Memory B cell (primary cell): ENCODE measurements around the gene FKBP7.
A peak's percentile ranks its signal among the peaks of the same experiment; 100 is the strongest.
"Not testable (repeated sequence)": the region's sequence is repeated elsewhere in the genome, so short reads cannot be mapped to it uniquely, and the experiment has no call there.

Experiments used
- ATAC-seq: fragments of 150-1000 bp; cut with Tn5 transposase; 2 replicates; pipeline ENCODE4 v1.10.0; 2021; ENCODE audit warnings: low read depth, mild to moderate bottlenecking, moderate library complexity
- DNase-seq, 2 donors: peaks; one replicate each; pipeline ENCODE4 v3.0.0; 2022; ENCODE audit warnings: low spot score in 2 of 2
- H3K27ac Mint-ChIP-seq: one replicate; pipeline ENCODE4 v1.8.0; 2022; ENCODE audit warnings: mild to moderate bottlenecking, moderate library complexity, mixed read lengths
- H3K27me3 Mint-ChIP-seq: one replicate; pipeline ENCODE4 v1.8.0; 2022; ENCODE audit warnings: mixed read lengths
- H3K36me3 Mint-ChIP-seq: one replicate; pipeline ENCODE4 v1.8.0; 2022; ENCODE audit warnings: mild to moderate bottlenecking, mixed read lengths
- H3K4me1 Mint-ChIP-seq: one replicate; pipeline ENCODE4 v1.8.0; 2022; ENCODE audit warnings: mixed read lengths
- H3K4me3 Mint-ChIP-seq: one replicate; pipeline ENCODE4 v1.8.0; 2022; ENCODE audit warnings: mild to moderate bottlenecking, moderate library complexity, mixed read lengths
- H3K9me3 Mint-ChIP-seq: one replicate; pipeline ENCODE4 v1.8.0; 2022; ENCODE audit warnings: mixed read lengths

Gene FKBP7

DNA sequence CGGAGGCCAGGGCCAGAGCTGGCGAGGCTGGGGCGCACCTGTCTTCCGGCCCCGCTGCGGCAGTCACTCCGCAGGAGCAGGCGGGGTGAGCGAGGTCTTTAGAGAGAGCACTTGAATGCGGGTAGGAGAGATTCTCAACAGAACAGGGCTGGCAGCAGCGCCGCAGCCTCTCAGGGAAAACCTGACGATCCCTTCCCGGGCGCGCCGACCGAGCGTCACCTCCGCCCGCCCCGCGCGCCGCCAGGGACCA lies 28.0 kb downstream of the FKBP7 start:
- H3K9me3 Mint-ChIP-seq = no peaks in the 10 kb centered on the region
- H3K36me3 Mint-ChIP-seq = peaks cover 11% of the 10 kb centered on the region
- H3K4me1 Mint-ChIP-seq = peaks cover 13% of the 10 kb centered on the region
- H3K27ac Mint-ChIP-seq = peak overlapping the region; percentile 96
- H3K4me3 Mint-ChIP-seq = peak overlapping the region; percentile 91
- ATAC-seq = peak; percentile 66
- peak; percentile 74 to 83 for DNase-seq
- no peaks in the 10 kb centered on the region for H3K27me3 Mint-ChIP-seq

DNA sequence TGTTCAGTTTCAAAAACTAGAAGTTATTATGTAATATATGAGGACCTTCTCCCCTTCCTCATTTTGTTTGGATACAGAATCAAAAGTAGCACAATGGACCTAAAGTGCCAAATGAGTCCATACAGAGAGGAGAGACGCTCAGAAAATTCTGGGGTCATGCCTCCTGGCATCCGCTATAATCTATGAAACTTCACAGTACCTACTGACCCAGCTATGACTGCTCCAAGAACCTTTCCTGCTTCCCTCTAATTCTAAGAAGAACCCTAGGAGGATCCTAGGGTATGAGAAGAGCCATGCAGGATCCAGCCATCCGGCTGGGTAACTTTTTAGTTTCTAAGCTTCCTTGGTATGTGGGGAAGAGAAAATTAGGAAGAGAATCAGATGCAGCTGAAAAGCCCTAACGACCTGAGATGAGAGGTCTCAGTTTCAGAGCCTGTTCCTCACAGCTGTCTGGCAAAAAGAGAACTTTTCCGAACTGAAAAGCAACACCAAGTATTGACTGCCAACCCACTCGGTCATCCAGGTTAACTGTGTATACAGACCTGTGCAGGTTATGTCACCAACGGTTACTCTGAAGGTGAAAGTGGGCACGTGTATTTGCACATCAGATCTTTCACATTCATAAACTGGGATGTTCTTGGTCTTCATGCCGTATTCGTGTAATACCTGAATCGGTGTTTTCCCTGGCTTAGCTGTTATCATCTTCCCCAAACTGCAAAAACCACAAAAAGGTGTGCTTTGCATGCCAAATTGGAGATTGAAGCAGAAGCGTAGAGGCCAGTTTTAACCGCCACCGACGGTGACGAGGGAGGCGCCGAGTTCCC lies 28.5 kb downstream of the FKBP7 start:
- H3K4me3 Mint-ChIP-seq = peak overlapping the region; percentile 91
- peak overlapping the region; percentile 96 for H3K27ac Mint-ChIP-seq
- H3K4me1 Mint-ChIP-seq = peaks cover 13% of the 10 kb centered on the region
- peaks cover 14% of the 10 kb centered on the region for H3K36me3 Mint-ChIP-seq
- H3K9me3 Mint-ChIP-seq = no peaks in the 10 kb centered on the region
- ATAC-seq = no peak
- DNase-seq = no peak
- H3K27me3 Mint-ChIP-seq = no peaks in the 10 kb centered on the region

GRCh38 chr2:178448968-178449661 lies 29.3 kb downstream of the FKBP7 start:
- Mint-ChIP-seq H3K27ac (peak overlapping the region; percentile 96), H3K9me3 (no peaks in the 10 kb centered on the region), H3K36me3 (peaks cover 18% of the 10 kb centered on the region), H3K4me1 (peaks cover 13% of the 10 kb centered on the region), H3K4me3 (no peak overlapping the region), H3K27me3 (no peaks in the 10 kb centered on the region)
- DNase-seq = no peak
- ATAC-seq = no peak

DNA sequence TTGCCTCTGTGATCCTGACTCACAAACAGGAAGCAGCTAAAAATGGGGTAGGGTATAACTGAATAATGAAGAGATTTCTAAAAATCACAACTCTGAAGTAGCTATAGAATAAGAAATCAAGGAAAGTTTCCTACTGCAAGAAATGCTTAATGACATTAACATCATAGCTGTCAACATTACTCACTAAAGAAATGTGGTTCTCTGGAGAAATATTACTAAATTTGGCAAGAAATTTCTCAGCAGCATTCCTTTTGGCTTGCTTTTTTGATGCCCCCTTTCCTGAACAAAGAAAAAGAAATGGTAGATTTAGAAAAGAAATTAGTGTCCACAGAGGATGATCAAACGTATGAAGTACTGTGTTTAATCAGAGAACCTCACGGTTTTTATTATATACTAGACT lies 37.0 kb downstream of the FKBP7 start:
- no peak for DNase-seq
- H3K9me3 Mint-ChIP-seq = no peaks in the 10 kb centered on the region
- H3K4me1 Mint-ChIP-seq = no peaks in the 10 kb centered on the region
- no peak for ATAC-seq
- H3K27me3 Mint-ChIP-seq = no peaks in the 10 kb centered on the region
- H3K36me3 Mint-ChIP-seq = peaks cover 34% of the 10 kb centered on the region
- peak overlapping the region; percentile 29 for H3K27ac Mint-ChIP-seq
- H3K4me3 Mint-ChIP-seq = no peak overlapping the region

DNA sequence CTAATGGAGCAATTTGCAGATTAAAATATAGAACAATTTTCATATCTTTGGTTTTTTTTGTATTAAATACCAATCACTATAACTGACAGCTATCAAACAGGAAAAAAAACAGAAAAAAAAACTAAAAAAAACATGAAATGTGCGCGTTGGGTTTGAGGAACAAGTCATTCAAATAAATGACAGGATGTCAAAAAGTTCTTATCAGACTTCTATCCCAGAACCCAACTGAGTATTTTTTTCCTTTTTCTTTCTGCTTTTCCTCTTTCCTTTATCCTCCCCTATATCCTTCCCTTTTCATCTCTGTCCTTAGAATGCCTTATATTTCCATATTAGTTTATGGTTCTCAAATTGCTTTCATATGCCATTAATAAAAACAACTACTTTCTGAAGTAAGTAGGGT lies 41.7 kb downstream of the FKBP7 start:
- DNase-seq (no peak), ATAC-seq (no peak)
- H3K27ac Mint-ChIP-seq = peak overlapping the region; percentile 32
- no peaks in the 10 kb centered on the region for H3K27me3 Mint-ChIP-seq
- H3K9me3 Mint-ChIP-seq = no peaks in the 10 kb centered on the region
- peaks cover 33% of the 10 kb centered on the region for H3K36me3 Mint-ChIP-seq
- no peak overlapping the region for H3K4me3 Mint-ChIP-seq
- H3K4me1 Mint-ChIP-seq = no peaks in the 10 kb centered on the region

DNA sequence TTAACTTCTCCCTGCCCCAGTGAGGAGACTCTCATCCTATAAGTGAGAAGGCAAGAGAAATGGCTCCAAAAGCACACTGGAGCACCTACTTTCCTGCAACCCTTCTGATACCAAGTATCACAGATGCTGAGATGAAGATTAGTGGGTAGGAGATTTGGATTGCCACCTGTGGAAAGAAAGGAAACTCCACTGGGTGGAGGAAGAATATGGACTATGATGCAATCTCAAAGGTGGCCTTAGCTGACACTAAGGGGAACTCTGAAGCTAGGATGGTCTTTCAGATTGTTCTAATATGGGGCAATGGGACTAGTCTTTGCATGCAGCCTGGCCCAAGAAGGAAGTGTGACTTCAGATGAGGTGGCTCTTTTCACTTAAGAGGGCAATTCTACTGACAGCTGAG lies 49.1 kb downstream of the FKBP7 start:
- Mint-ChIP-seq H3K4me1 (no peaks in the 10 kb centered on the region), H3K9me3 (peaks cover 12% of the 10 kb centered on the region), H3K27me3 (no peaks in the 10 kb centered on the region), H3K27ac (no peak overlapping the region), H3K4me3 (no peak overlapping the region), H3K36me3 (peaks cover 37% of the 10 kb centered on the region)
- ATAC-seq (no peak), DNase-seq (no peak)

GRCh38 chr2:178428396-178428806 lies 50.0 kb downstream of the FKBP7 start:
- Mint-ChIP-seq H3K9me3 (peaks cover 12% of the 10 kb centered on the region), H3K4me3 (no peak overlapping the region), H3K4me1 (no peaks in the 10 kb centered on the region), H3K27me3 (no peaks in the 10 kb centered on the region), H3K27ac (no peak overlapping the region), H3K36me3 (peaks cover 40% of the 10 kb centered on the region)
- no peak for DNase-seq
- ATAC-seq = no peak

GRCh38 chr2:178427458-178427857 lies 50.9 kb downstream of the FKBP7 start:
- no peak for DNase-seq
- H3K27ac Mint-ChIP-seq = no peak overlapping the region
- peaks cover 12% of the 10 kb centered on the region for H3K9me3 Mint-ChIP-seq
- H3K27me3 Mint-ChIP-seq = no peaks in the 10 kb centered on the region
- H3K36me3 Mint-ChIP-seq = peaks cover 38% of the 10 kb centered on the region
- ATAC-seq = no peak
- H3K4me1 Mint-ChIP-seq = no peaks in the 10 kb centered on the region
- no peak overlapping the region for H3K4me3 Mint-ChIP-seq

GRCh38 chr2:178426388-178426787 lies 52.0 kb downstream of the FKBP7 start:
- ATAC-seq (no peak), DNase-seq (no peak)
- H3K27ac Mint-ChIP-seq = no peak overlapping the region
- H3K9me3 Mint-ChIP-seq = peaks cover 12% of the 10 kb centered on the region
- H3K4me3 Mint-ChIP-seq = no peak overlapping the region
- H3K36me3 Mint-ChIP-seq = peaks cover 38% of the 10 kb centered on the region
- no peaks in the 10 kb centered on the region for H3K4me1 Mint-ChIP-seq
- H3K27me3 Mint-ChIP-seq = no peaks in the 10 kb centered on the region

- peaks cover 33% of the 10 kb centered on the region for H3K36me3 Mint-ChIP-seq
These were observed 53.1 kb downstream of the FKBP7 start for GRCh38 chr2:178425255-178425827.

DNA sequence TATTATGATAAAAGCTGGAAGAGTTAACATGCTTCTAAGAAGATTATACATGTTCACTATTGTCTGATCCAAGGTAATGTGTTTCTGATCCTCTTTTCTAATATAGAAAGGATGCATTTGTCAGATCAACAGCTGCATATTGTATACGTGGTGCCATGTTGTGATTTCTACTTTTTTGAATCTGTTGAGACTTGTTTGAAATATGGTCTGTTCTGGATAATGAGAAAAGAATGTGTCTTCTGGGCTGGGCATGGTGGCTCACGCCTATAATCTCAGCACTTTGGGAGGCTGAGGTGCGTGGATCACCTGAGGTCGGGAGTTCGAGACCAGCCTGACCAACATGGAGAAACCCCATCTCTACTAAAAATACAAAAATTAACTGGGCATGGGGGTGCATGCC lies 54.7 kb downstream of the FKBP7 start:
- DNase-seq, H3K27ac Mint-ChIP-seq, H3K27me3 Mint-ChIP-seq, H3K4me1 Mint-ChIP-seq, H3K4me3 Mint-ChIP-seq, ATAC-seq: not testable (repeated sequence)
- Mint-ChIP-seq H3K9me3 (peaks cover 12% of the 10 kb centered on the region), H3K36me3 (peaks cover 27% of the 10 kb centered on the region)

More at GRCh38 chr2:178425255-178425827, 53.1 kb downstream of the FKBP7 start:
- ATAC-seq = no peak
- no peaks in the 10 kb centered on the region for H3K27me3 Mint-ChIP-seq
- no peaks in the 10 kb centered on the region for H3K4me1 Mint-ChIP-seq
- no peak overlapping the region for H3K27ac Mint-ChIP-seq
- H3K4me3 Mint-ChIP-seq = no peak overlapping the region
- peaks cover 12% of the 10 kb centered on the region for H3K9me3 Mint-ChIP-seq
- DNase-seq = no peak

- Mint-ChIP-seq H3K27ac (no peak overlapping the region), H3K36me3 (peaks cover 23% of the 10 kb centered on the region), H3K27me3 (no peaks in the 10 kb centered on the region), H3K9me3 (peaks cover 12% of the 10 kb centered on the region), H3K4me1 (no peaks in the 10 kb centered on the region), H3K4me3 (no peak overlapping the region)
- ATAC-seq (no peak), DNase-seq (no peak)
These were observed 56.3 kb downstream of the FKBP7 start for GRCh38 chr2:178422097-178422496.

GRCh38 chr2:178420463-178420999 lies 57.9 kb downstream of the FKBP7 start:
- no peak overlapping the region for H3K4me3 Mint-ChIP-seq
- no peaks in the 10 kb centered on the region for H3K4me1 Mint-ChIP-seq
- no peak overlapping the region for H3K27ac Mint-ChIP-seq
- peaks cover 6% of the 10 kb centered on the region for H3K9me3 Mint-ChIP-seq
- ATAC-seq = no peak
- H3K36me3 Mint-ChIP-seq = peaks cover 9% of the 10 kb centered on the region
- no peaks in the 10 kb centered on the region for H3K27me3 Mint-ChIP-seq
- DNase-seq = no peak

DNA sequence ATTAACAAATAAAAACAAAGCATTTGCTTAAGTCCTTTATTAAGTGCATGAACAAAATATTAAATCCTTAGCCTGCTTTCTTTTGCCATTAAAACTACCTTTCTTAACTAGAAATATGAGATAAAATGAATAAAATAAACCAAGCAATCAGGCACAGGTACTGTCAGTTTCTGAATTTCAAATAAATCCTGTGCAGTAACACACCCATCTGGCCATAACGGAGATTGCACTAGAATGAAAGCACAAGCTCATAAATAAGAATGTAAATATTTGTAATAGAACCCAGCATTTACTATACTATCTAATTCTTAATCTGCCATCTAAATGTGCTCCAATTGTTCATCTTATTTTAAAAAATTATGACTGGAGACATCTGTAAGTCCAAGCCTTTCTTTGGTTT lies 59.3 kb downstream of the FKBP7 start:
- no peak for ATAC-seq
- H3K36me3 Mint-ChIP-seq = peaks cover 2% of the 10 kb centered on the region
- no peaks in the 10 kb centered on the region for H3K9me3 Mint-ChIP-seq

More for the DNA sequence above, 59.3 kb downstream of the FKBP7 start:
- no peak for DNase-seq
- Mint-ChIP-seq H3K4me3 (no peak overlapping the region), H3K4me1 (peaks cover 9% of the 10 kb centered on the region), H3K27ac (no peak overlapping the region), H3K27me3 (no peaks in the 10 kb centered on the region)
